Kidney capillary endothelial cell (primary cell): ENCODE results near the gene SUGP1.

Experiments
- DNase-seq: peaks from one replicate; pipeline ENCODE4 v3.0.0-alpha.2; 2018; ENCODE audit warnings: low spot score

SUGP1 gene

DNA sequence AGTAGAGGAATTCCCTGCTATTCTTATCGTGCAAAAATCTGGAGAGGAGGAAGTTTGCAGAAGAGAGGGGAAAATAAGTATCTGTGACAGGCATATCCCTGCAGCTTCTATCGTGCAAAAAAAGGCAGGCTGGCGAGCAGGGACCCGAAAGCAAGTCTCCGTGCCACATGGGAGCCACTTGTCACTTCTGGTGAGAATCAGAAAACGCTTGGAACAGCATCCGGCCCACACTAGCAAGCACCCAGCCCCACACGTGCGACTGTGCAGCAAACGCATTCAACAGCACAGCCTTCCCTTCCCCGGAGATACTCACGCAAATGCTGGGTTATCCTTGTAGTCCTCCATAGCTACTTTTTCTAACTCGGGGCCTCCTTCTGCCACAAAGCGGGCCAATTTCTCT, 16.9 kb downstream of the SUGP1 start:
- DNase-seq = no peak

GRCh38 chr19:19300613-19301012, 19.7 kb downstream of the SUGP1 start:
- DNase-seq = no peak

DNA sequence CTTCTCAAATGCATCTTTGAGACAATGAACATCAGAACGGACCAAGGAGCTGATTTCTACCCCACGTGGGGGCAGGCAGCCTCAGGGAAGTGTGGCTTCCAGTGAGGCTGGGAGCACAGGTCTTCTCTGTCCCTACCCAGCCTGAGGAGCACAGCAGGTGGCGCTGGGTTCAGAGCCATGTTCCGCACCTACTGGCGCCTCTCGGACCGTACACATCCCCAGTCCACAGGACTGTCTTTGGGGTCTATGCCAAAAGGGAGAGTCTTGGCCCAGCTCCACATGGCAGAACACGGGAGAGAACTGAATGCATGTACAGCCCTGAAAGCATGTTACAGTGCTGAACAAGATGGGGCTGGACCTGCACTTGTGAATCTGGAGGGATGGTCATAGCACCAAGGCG, 22.6 kb downstream of the SUGP1 start:
- no peak for DNase-seq

DNA sequence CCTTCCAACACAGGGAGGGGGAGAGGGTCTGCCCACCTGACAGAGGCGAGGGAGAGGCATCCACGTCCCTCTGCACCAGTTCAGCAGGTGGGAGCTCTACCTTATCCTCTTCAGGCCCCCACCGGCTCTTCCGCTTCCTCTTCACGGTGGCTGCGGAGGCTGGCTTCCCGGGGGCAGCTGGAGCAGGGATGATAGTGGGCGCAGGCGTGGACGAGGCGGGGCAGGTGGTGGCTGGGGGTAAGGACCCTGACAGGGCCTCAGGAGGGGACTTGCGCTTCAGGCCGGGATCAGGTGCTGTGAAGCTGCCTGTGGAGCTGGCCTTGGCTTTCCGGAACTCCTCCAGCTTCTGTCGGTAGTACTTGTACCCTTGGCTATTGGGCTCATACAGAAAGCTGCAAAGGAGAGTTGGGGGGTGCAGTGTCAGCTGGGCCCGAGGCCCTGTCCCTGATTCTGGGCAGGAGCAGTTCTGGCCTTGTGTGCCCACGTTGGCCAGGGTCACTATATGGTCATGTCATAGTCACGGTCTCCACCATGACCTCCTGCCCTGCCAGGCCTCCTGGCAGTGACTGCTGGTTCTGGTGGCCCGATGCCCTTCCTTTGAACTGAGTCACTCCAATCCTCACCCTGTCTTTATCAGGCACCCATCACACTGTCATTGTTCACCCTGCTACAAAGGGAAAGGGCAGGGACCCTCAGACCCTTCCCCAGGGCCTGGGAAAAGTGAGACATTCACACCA, 23.2 kb downstream of the SUGP1 start:
- no peak for DNase-seq

DNA sequence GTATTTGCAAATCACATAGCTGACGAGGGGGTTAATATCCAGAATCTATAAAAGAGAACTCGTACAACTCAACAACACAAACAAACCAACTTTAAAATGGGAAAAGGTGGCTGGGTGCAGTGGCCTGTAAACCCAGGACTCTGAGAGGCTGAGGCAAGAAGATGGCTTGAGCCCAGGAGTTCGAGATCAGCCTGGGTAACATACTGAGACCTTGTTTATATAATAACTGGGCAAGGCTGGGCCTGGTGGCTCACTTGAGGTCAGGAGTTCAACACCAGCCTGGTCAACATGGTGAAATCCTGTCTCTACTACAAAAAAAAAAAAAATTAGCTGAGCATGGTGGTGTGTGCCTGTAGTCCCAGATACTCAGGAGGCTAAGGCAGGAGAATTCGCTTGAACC, 25.4 kb downstream of the SUGP1 start:
- no peak for DNase-seq

DNA sequence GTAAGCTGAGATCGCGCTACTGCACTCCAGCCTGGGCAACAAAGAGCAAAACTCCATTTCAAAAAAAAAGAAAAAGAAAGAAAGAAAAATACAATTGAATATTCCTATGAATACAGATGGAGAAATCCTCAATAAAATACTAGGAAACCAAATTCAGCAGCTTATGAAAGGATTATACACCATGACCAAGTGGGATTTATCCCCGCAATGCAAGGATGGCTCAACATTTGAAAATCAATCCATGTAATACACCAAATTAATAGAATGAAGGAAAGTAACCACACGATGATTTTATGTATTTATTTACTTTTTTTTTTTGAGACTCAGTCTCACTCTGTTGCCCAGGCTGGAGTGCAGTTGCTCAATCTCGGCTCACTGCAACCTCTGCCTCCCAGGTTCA, 27.7 kb downstream of the SUGP1 start:
- DNase-seq = no peak

DNA sequence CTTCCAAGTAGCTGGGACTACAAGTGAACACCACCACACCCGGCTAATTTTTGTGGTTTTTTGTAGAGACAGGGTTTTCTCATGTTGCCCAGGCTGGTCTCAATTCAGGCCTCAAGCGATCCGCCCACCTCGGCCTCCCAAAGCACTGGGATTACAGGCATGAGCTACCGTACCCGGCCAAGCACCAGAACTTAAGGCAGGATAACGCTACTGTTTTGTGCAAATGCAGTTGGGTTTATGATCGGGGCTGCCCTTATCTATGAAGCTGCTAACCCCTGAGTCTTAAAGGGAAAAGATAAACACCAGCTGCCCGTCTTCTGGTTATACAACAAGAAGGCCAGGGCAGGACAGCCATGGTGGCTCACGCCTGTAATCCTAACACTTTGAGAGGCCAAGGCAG, 34.6 kb downstream of the SUGP1 start:
- no peak for DNase-seq

GRCh38 chr19:19280561-19280960, 39.7 kb downstream of the SUGP1 start:
- no peak for DNase-seq

DNA sequence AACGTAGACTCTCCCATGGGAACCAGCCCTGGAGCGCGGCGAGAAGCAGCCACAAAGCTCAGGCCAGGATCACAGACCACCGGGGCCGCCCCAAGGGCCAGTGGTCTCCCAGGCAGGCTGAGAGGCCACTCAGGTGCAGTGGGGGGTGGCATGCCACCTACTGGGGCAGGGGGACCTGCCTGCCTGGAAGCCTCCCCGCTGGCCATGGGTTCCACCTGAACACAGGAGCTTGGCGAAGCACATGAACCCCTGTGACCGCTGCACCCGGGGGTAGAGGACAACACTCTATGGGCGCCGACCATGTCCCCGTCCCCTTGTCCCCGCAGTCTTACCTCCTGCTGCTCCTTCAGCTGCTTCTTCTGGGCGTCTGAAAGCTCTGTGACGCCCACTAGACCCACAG, 40.5 kb downstream of the SUGP1 start:
- DNase-seq = no peak

DNA sequence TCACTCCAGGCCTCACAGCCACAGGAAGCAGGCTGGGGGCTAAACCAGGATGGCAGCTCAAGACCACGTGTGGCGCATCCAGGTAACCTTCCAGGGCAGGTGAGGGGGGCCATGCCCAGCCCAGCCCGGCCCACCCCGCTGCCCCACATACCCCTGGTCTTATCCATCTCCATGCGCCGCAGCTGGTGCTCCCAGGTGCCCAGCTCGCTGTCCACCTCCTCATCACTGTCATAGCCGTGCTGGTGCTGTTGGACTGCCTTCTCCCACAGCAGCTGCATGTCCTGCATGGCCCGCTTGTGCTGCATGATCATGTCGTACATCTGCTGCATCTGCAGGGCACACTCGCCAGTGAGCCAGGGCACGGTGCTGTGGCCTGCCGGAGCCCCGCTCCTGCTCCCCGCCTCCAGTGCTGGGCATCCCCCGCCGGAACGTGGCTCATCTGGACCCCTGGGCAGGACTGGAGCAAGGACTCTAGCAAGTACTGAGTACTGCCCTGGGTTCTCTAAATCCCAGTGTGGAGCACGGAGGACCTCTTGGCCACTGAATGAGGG, 41.2 kb downstream of the SUGP1 start:
- no peak for DNase-seq

DNA sequence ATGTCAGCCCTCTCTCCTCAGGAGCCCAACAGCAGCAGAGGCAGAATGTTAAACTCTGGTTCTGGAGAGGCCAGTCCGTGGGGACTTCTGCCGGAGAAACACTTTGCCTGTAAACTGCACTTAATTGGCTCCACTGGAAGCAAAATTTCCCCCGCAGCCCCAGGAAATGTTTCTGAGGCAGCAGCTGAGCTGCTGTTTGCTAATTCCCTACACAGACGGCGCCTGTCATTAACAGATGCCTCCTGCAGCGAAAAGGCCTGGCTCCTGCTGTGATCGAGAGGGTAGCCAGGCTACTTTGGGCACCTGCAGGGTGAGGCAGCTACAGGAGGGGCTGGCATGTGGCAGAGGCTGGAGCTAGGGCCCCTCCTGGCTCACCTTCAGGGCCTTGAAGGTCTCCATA, 42.0 kb downstream of the SUGP1 start:
- no peak for DNase-seq

DNA sequence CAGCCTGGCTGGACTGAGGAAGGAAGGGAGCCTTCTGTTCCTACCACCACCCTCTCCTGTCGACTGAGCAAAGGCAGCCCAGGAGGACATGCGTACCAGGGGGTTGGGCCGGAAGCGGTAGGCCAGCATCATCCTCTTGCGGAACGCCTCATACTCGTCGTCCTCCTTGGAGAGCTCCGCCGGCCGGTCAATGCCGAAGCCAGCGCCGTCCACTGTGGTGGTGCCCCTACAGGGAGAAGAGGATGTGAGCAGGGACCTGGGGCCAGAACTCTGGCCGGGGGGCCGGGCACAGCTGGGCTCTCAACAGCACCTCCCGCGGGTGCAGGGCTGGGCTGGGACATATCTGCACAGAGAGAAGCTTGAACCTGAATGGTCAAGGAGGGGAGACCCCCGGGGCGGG, 43.5 kb downstream of the SUGP1 start:
- DNase-seq = no peak

DNA sequence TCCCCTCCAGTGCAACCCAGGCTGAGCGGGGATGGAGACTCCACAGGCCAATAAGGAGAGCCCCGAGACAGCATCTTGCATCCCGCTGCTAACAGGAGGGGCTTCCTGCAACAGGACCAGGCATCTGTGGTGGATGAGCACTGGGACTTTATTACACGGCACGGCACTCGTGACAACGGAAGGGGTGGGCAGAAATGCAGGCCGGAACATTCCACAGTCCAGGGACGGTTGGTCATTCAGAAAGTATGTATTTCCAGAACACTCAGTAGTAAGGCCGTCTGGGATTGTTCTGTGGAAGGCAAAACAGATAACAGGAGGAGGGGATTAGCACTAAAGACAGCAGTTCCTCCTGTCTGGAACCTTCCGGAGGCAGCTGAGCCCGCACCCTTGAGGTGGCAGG, 43.9 kb downstream of the SUGP1 start:
- DNase-seq = no peak

DNA sequence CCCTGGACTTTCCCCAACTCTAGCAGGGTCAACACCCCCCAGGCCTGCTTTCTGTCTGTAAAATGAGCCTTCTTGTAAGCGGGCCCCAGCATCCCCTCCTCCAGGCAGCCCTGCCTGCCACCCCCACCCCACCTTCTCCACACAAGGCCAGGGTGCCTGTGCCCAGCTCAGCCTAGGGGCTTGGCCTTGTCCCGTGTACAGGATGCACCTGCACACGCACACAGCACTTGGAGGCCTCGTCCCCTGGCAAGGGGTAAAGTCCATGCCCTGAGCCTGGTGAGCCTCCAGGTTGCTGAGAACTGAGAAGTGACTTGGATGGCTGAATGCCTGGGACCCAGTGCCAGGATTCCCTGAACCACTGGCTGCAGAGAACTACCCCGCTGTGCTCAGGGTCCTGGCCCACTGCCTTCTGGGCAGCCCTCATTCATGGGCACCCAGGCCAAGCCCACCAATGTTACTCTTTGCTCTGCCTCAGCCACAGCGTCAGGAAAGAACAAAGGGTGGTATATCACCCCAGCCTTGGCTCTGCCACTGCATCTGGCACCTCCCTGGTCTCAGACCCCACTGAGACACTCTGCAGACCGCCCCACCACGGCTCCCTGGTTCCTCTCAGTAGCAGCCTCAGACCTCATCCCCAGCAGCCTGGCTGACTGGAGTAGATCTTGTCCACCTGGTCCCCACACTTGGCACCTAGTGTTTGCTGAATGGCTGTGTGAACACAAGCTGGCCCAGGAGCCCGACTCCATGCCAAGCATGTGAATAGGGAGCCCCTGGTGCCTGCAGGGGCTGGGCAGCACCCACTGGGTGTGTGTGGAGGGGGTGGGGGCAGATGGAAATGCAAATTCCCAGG, 45.4 kb downstream of the SUGP1 start:
- no peak for DNase-seq

- DNase-seq = no peak
These were observed 46.2 kb downstream of the SUGP1 start for GRCh38 chr19:19274146-19274545.

DNA sequence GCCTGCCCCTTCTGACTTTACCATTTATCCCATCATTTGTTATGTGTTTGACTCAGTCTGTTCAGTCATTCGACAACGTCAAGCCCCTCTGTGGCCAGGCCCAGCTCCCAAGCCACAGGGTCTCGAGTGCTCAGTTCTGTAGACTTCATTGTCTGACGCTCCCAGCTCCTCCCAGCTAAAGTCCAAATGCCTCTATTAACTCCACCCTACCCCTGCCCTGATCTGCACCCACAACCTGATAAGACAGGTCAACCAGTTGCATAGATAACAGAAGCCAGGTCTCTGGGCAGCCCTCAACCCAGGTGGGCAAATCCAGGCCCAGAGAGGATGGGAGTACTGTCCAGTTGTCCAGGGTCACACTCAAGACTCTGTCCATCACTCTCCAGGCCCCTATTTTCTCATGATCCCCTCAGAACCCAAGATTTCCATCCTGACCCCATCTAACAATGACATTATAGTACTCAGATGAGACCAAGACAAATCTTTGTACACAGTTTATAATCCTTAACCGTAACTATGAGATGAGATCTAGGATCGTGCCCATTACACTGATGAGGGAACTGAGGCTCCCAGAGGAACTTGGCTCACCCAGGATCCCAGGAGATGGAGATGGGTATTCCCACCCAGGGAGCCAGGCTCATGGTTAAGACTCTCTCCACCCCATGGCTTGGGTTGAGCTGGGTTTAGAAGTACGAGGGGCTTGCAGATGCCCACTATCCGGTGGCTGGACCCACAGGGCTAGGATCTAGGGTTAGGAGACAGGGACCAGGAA, 48.3 kb downstream of the SUGP1 start:
- DNase-seq = no peak

- DNase-seq = no peak
These were observed 49.3 kb downstream of the SUGP1 start for GRCh38 chr19:19270749-19271571.

DNA sequence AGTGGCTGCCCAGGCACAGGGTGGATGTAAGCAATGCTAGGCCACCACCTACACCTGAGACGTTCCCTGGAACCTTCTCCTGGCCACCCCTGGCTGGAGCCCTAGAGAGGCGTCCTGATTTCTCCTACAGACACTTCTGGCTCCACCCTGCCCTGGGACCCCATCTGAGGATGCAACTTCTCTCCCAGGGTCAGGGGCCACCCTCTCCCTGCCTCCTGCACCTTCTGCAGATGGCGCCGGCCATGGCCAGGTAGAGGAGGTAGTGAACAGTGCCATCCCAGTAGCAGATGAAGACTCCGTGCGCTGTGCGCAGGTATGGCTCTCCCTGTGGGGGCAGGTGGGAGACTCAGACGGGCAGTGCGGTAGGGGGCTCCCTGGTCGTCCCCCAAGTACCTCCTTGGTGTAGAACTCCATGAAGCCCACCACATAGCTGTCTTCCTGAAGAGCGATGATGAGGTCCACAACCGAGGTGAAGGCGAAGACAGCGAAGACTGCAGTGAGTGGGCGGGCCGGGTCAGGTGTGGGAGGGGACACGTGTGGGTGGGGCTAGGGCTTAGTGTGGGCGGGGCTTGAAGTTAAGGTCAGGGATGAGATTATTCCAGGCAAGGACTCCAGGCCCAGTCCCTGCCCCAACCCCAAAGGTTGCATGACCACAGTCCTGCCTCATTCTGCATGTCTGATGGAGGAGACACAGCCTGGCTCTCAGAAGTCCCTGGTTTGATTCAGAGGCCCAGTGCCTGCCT, 50.2 kb downstream of the SUGP1 start:
- DNase-seq = no peak

GRCh38 chr19:19268453-19269385, 51.6 kb downstream of the SUGP1 start:
- no peak for DNase-seq

DNA sequence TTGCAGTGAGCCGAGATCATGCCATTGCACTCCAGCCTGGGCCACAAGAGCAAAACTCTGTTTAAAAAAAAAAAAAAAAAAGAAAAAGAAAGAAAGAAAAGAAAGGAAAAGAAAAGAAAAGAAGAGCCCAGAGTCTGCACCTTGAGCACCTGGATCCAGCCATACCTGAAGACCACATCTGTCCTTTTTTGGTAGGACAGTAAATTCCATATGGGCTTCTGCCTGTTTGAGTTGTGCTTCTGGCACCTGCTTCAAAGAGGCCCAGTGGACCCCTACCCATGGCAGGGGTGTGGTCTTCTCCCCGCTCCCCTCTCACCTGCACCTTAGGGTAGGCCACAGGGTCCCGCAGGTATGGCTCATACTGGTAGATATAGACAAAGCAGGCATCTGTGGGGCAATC, 53.0 kb downstream of the SUGP1 start:
- no peak for DNase-seq
